ENCODE results near the gene KDM3B. TPM values are rescaled to one million over a fixed set of nuclear protein-coding genes. Genes with fewer than 3 reads are reported as not detected.
A peak's percentile ranks its signal among the peaks of the same experiment; 100 is the strongest.
"Not testable (repeated sequence)": the region's sequence is repeated elsewhere in the genome, so short reads cannot be mapped to it uniquely, and the experiment has no call there.

Gene KDM3B
- total RNA-seq, 1 donor from 2014 or later, result 42.4 TPM

GRCh38 chr5:138410996-138411640, 58.6 kb downstream of the KDM3B start:
- peak; percentile 12 for DNase-seq (ENCODE audit: low read depth)
- H3K27me3 ChIP-seq (ENCODE audit: control insufficient read depth, insufficient read depth, low read length); FAIRE-seq; H3K4me3 ChIP-seq (ENCODE audit: low read depth, low read length); H3K36me3 ChIP-seq (ENCODE audit: control insufficient read depth, insufficient read depth, low read length): not testable (repeated sequence)
- TF ChIP-seq CTCF (IDR thresholded peaks at IDR 0.05; ENCODE audit: insufficient read depth, low read length, severe bottlenecking), result peak; percentile 46

- Histone ChIP-seq H3K36me3 (ENCODE audit: control insufficient read depth, insufficient read depth, low read length) (peaks cover 12% of the 10 kb centered on the region), H3K27me3 (ENCODE audit: control insufficient read depth, insufficient read depth, low read length) (no peaks in the 10 kb centered on the region), H3K4me3 (ENCODE audit: low read depth, low read length) (no peak overlapping the region)
- no peak for FAIRE-seq
- no peak for DNase-seq (ENCODE audit: low read depth)
- no peak for TF ChIP-seq CTCF (IDR thresholded peaks at IDR 0.05; ENCODE audit: insufficient read depth, low read length, severe bottlenecking)
These were observed 66.0 kb downstream of the KDM3B start for GRCh38 chr5:138418444-138418843.

- Histone ChIP-seq H3K27me3 (ENCODE audit: control insufficient read depth, insufficient read depth, low read length) (no peaks in the 10 kb centered on the region), H3K4me3 (ENCODE audit: low read depth, low read length) (no peak overlapping the region), H3K36me3 (ENCODE audit: control insufficient read depth, insufficient read depth, low read length) (peaks cover 27% of the 10 kb centered on the region)
- FAIRE-seq, result no peak
- no peak for DNase-seq (ENCODE audit: low read depth)
- no peak for TF ChIP-seq CTCF (IDR thresholded peaks at IDR 0.05; ENCODE audit: insufficient read depth, low read length, severe bottlenecking)
These were observed 72.6 kb downstream of the KDM3B start for GRCh38 chr5:138425079-138425478.

GRCh38 chr5:138435943-138436342, 83.5 kb downstream of the KDM3B start:
- no peak for FAIRE-seq
- H3K4me3 ChIP-seq (ENCODE audit: low read depth, low read length), result no peak overlapping the region
- no peaks in the 10 kb centered on the region for H3K27me3 ChIP-seq (ENCODE audit: control insufficient read depth, insufficient read depth, low read length)
- no peak for TF ChIP-seq CTCF (IDR thresholded peaks at IDR 0.05; ENCODE audit: insufficient read depth, low read length, severe bottlenecking)
- DNase-seq (ENCODE audit: low read depth), result no peak
- peaks cover 8% of the 10 kb centered on the region for H3K36me3 ChIP-seq (ENCODE audit: control insufficient read depth, insufficient read depth, low read length)

GRCh38 chr5:138438003-138438723, 85.7 kb downstream of the KDM3B start:
- no peak overlapping the region for H3K4me3 ChIP-seq (ENCODE audit: low read depth, low read length)
- DNase-seq (ENCODE audit: low read depth) (no peak), FAIRE-seq (no peak)
- no peaks in the 10 kb centered on the region for H3K27me3 ChIP-seq (ENCODE audit: control insufficient read depth, insufficient read depth, low read length)
- TF ChIP-seq CTCF (IDR thresholded peaks at IDR 0.05; ENCODE audit: insufficient read depth, low read length, severe bottlenecking), result no peak
- peaks cover 4% of the 10 kb centered on the region for H3K36me3 ChIP-seq (ENCODE audit: control insufficient read depth, insufficient read depth, low read length)

Data from bronchial epithelial cell (primary cell).